ENCODE results near the gene RABGAP1L.
"Not testable (repeated sequence)": the region's sequence is repeated elsewhere in the genome, so short reads cannot be mapped to it uniquely, and the experiment has no call there.

Gene RABGAP1L

DNA sequence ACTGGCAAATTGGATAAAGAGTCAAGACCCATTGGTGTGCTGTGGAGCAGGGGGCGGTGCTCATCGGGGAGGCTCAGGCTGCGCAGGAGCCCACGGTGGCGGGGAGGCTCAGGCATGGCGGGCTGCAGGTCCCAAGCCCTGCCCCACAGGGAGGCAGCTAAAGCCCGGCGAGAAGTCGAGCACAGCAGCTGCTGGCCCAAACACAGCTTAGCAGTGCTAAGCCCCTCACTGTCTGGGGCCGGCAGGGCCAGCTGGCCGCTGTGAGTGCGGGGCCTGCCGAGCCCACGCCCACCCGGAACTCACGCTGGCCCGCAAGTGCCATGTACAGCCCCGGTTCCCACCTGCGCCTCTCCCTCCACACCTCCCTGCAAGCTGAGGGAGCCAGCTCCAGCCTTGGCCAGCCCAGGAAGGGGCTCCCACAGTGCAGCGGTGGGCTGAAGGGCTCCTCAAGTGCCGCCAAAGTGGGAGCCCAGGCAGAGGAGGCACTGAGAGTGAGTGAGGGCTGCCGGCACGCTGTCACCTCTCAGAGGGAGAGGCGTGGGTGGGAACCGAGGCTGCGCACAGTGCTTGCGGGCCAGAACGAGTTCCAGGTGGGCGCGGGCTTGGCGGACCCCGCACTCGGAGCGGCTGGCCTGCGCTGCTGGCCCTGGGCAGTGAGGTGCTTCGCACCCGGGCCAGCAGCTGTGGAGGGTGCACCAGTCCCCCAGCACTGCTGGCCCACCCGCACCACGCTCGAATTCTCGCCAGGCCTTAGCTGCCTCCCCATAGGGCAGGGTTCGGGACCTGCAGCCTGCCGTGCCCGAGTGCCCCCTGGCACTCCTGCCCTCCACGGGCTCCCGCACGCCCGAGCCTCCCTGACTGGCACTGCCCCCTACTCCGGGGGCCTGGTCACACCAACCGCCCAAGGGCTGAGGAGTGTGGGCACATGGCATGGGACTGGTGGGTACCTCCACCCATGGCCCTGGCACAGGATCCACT lies 551.8 kb downstream of the RABGAP1L start:
- Histone ChIP-seq H3K9me3 (ENCODE audit: control insufficient read depth, low read depth, low read length) (no peaks in the 10 kb centered on the region), H3K4me1 (ENCODE audit: control insufficient read depth, low read depth, low read length) (no peaks in the 10 kb centered on the region), H3K27ac (ENCODE audit: low read length) (no peak overlapping the region), H3K9ac (ENCODE audit: low read length) (no peak overlapping the region), H3K4me3 (ENCODE audit: low read length) (no peak overlapping the region), H3K36me3 (ENCODE audit: control insufficient read depth, low read depth, low read length) (no peaks in the 10 kb centered on the region), H3K27me3 (ENCODE audit: control insufficient read depth, insufficient read depth, low read length) (no peaks in the 10 kb centered on the region)

DNA sequence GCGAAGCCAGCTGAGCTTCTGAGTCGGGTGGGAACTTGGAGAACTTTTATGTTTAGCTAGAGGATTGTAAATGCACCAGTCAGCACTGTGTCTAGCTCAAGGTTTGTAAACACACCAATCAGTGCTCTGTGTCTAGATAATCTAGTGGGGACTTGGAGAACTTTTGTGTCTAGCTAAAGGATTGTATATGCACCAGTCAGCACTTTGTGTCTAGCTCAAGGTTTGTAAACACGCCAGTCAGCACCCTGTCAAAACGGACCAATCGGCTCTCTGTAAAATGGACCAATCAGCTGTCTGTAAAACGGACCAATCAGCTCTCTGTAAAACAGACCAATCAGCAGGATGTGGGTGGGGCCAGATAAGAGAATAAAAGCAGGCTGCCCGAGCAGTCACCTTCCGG lies 552.5 kb downstream of the RABGAP1L start:
- H3K36me3 ChIP-seq (ENCODE audit: control insufficient read depth, low read depth, low read length); H3K4me3 ChIP-seq (ENCODE audit: low read length); H3K4me1 ChIP-seq (ENCODE audit: control insufficient read depth, low read depth, low read length); H3K9me3 ChIP-seq (ENCODE audit: control insufficient read depth, low read depth, low read length); H3K27ac ChIP-seq (ENCODE audit: low read length); H3K9ac ChIP-seq (ENCODE audit: low read length); H3K27me3 ChIP-seq (ENCODE audit: control insufficient read depth, insufficient read depth, low read length): not testable (repeated sequence)

DNA sequence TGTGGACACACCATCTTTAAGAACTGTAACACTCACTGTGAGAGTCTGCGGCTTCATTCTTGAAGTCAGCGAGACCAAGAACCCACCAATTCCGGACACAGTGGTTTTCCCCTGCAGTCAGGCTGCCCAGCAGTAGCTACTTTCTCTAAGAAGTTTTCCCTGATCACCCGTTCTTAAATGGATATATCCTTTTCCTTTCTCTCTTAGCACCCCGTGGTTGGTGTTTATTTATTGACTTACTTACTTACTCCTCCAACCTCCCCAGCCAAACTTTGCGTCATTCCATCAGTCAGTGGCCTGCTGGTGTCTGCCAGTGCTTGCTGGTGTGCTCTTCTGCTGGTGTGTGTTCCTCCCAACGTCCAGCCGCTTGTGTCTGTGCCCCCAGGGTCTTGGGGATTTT lies 553.2 kb downstream of the RABGAP1L start:
- H3K9me3 ChIP-seq (ENCODE audit: control insufficient read depth, low read depth, low read length): no peaks in the 10 kb centered on the region
- no peak overlapping the region for H3K9ac ChIP-seq (ENCODE audit: low read length)
- H3K27me3 ChIP-seq (ENCODE audit: control insufficient read depth, insufficient read depth, low read length): no peaks in the 10 kb centered on the region
- no peaks in the 10 kb centered on the region for H3K4me1 ChIP-seq (ENCODE audit: control insufficient read depth, low read depth, low read length)
- no peak overlapping the region for H3K4me3 ChIP-seq (ENCODE audit: low read length)
- H3K27ac ChIP-seq (ENCODE audit: low read length): no peak overlapping the region
- no peaks in the 10 kb centered on the region for H3K36me3 ChIP-seq (ENCODE audit: control insufficient read depth, low read depth, low read length)

DNA sequence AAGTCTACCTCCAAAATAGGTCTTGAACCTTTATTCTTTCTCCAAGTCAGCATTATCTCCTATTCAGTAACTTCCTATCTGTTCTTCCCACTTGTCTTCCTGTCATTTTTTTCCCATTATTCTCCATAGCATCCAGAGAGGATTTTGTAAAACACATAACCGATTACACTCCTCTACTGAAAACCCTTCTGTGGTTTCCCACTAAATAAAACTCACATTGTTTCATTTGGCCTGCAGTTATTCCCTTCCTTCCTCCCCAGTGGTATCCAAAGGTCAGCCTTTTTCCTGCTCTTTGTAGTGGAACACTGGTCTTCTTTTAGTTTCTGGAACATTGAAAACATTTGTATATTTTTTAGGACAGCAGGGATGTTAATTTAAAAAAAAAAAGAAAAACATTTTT lies 554.5 kb downstream of the RABGAP1L start:
- H3K9ac ChIP-seq (ENCODE audit: low read length): no peak overlapping the region
- no peaks in the 10 kb centered on the region for H3K27me3 ChIP-seq (ENCODE audit: control insufficient read depth, insufficient read depth, low read length)
- no peaks in the 10 kb centered on the region for H3K36me3 ChIP-seq (ENCODE audit: control insufficient read depth, low read depth, low read length)
- H3K4me3 ChIP-seq (ENCODE audit: low read length): no peak overlapping the region
- H3K9me3 ChIP-seq (ENCODE audit: control insufficient read depth, low read depth, low read length): no peaks in the 10 kb centered on the region
- no peak overlapping the region for H3K27ac ChIP-seq (ENCODE audit: low read length)
- no peaks in the 10 kb centered on the region for H3K4me1 ChIP-seq (ENCODE audit: control insufficient read depth, low read depth, low read length)

DNA sequence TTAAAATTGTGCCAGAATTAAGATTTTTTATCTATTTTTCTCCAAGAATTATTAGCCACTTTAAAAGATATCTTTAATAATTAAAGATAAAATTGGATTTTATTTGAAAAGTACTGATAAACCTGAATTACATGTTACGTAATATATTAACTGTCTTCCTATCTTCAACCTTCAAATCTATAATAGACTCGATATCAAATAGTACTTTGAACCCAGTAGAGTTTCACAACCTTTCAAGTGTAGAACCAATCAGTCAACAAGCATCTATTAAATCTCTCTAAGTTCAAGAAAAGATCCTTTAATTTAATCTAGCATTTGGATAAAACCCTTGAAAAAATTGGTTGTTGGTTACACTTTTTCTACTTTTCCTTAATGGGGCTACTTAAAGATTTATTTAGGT lies 559.9 kb downstream of the RABGAP1L start:
- no peaks in the 10 kb centered on the region for H3K9me3 ChIP-seq (ENCODE audit: control insufficient read depth, low read depth, low read length)
- no peaks in the 10 kb centered on the region for H3K27me3 ChIP-seq (ENCODE audit: control insufficient read depth, insufficient read depth, low read length)
- no peak overlapping the region for H3K4me3 ChIP-seq (ENCODE audit: low read length)
- no peak overlapping the region for H3K9ac ChIP-seq (ENCODE audit: low read length)
- no peak overlapping the region for H3K27ac ChIP-seq (ENCODE audit: low read length)
- H3K36me3 ChIP-seq (ENCODE audit: control insufficient read depth, low read depth, low read length): no peaks in the 10 kb centered on the region
- H3K4me1 ChIP-seq (ENCODE audit: control insufficient read depth, low read depth, low read length): no peaks in the 10 kb centered on the region

DNA sequence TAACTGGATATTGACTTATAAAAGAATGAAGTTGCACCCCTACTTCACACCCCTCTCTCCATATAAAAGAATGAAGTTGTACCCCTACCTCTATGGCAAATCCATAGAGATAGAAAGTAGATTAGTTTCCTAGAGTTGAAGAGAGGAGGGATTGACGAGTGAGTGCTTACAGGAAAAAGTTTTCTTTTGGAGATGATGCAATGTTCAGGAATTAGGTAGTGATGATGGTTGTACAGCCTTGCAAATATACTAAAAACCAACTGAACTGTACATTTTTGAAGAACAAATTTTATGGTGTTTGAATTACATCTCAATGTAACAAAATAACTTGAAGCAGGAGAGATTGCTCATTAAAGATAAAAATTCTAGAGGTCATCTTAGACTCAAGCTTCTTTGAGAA lies 561.3 kb downstream of the RABGAP1L start:
- Histone ChIP-seq H3K27ac (ENCODE audit: low read length) (no peak overlapping the region), H3K9ac (ENCODE audit: low read length) (no peak overlapping the region), H3K4me1 (ENCODE audit: control insufficient read depth, low read depth, low read length) (no peaks in the 10 kb centered on the region), H3K4me3 (ENCODE audit: low read length) (no peak overlapping the region), H3K9me3 (ENCODE audit: control insufficient read depth, low read depth, low read length) (no peaks in the 10 kb centered on the region), H3K27me3 (ENCODE audit: control insufficient read depth, insufficient read depth, low read length) (no peaks in the 10 kb centered on the region), H3K36me3 (ENCODE audit: control insufficient read depth, low read depth, low read length) (no peaks in the 10 kb centered on the region)

DNA sequence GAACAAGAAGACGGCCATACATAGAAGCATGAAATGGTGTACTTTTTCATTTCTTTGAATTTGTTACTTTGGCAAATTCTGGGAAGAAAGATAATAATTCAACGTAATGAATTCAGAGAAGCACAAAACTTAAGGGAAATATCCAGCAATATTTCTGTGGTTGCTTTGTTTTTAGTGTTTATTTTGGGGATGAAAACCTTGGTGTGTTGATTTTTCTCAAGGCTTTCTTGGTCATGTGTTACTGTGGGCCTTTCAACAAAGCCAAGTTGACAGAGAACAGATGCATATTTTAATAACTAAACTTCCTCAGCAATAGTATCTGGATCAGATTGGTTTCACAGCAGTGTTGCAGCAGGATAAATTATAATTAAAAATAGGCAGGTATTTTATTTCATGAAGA lies 561.9 kb downstream of the RABGAP1L start:
- Histone ChIP-seq H3K4me3 (ENCODE audit: low read length) (no peak overlapping the region), H3K27ac (ENCODE audit: low read length) (no peak overlapping the region), H3K9ac (ENCODE audit: low read length) (no peak overlapping the region), H3K9me3 (ENCODE audit: control insufficient read depth, low read depth, low read length) (no peaks in the 10 kb centered on the region), H3K27me3 (ENCODE audit: control insufficient read depth, insufficient read depth, low read length) (no peaks in the 10 kb centered on the region), H3K4me1 (ENCODE audit: control insufficient read depth, low read depth, low read length) (no peaks in the 10 kb centered on the region), H3K36me3 (ENCODE audit: control insufficient read depth, low read depth, low read length) (no peaks in the 10 kb centered on the region)

DNA sequence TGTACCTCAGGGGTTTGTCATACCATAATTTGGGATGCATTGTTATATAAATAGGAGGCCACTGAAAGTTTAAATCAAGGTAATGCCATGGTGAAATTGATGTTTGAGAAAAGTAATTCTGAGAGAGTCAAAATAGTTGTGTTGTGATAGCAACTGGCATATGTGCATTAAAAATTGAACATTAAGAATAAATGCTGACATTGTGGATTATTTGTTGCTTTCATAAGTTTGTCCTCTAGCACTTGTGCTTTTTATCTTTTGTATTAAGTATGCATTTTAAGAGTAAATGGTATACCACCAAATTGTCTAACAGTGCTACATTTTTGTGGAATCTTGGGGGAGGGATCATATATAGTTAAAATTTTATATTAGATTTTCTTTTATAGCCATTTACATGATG lies 564.5 kb downstream of the RABGAP1L start:
- peaks cover 3% of the 10 kb centered on the region for H3K4me1 ChIP-seq (ENCODE audit: control insufficient read depth, low read depth, low read length)
- H3K27me3 ChIP-seq (ENCODE audit: control insufficient read depth, insufficient read depth, low read length): no peaks in the 10 kb centered on the region
- no peak overlapping the region for H3K4me3 ChIP-seq (ENCODE audit: low read length)
- no peak overlapping the region for H3K27ac ChIP-seq (ENCODE audit: low read length)
- no peak overlapping the region for H3K9ac ChIP-seq (ENCODE audit: low read length)
- H3K36me3 ChIP-seq (ENCODE audit: control insufficient read depth, low read depth, low read length): no peaks in the 10 kb centered on the region
- no peaks in the 10 kb centered on the region for H3K9me3 ChIP-seq (ENCODE audit: control insufficient read depth, low read depth, low read length)

DNA sequence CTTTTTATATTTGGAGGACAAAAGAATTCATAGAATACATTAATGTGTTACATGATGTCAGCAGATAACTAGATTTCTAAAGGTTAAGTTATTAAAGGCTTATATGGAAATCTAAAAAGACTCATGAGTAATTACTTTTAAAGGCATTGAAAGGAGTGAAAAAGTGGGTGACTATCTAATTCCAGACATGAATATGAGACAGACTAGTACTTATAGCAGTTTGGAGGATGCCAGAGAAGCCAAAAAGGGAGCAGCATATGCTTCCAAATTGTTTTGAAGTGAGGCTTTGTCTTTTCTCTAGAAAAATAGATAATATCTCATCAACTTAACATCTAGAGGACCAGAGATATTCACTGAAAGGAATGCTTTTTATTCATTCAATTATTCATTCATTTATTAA lies 564.9 kb downstream of the RABGAP1L start:
- no peak overlapping the region for H3K4me3 ChIP-seq (ENCODE audit: low read length)
- H3K27ac ChIP-seq (ENCODE audit: low read length): no peak overlapping the region
- no peaks in the 10 kb centered on the region for H3K9me3 ChIP-seq (ENCODE audit: control insufficient read depth, low read depth, low read length)
- H3K27me3 ChIP-seq (ENCODE audit: control insufficient read depth, insufficient read depth, low read length): no peaks in the 10 kb centered on the region
- H3K9ac ChIP-seq (ENCODE audit: low read length): no peak overlapping the region
- H3K36me3 ChIP-seq (ENCODE audit: control insufficient read depth, low read depth, low read length): no peaks in the 10 kb centered on the region
- peaks cover 3% of the 10 kb centered on the region for H3K4me1 ChIP-seq (ENCODE audit: control insufficient read depth, low read depth, low read length)

DNA sequence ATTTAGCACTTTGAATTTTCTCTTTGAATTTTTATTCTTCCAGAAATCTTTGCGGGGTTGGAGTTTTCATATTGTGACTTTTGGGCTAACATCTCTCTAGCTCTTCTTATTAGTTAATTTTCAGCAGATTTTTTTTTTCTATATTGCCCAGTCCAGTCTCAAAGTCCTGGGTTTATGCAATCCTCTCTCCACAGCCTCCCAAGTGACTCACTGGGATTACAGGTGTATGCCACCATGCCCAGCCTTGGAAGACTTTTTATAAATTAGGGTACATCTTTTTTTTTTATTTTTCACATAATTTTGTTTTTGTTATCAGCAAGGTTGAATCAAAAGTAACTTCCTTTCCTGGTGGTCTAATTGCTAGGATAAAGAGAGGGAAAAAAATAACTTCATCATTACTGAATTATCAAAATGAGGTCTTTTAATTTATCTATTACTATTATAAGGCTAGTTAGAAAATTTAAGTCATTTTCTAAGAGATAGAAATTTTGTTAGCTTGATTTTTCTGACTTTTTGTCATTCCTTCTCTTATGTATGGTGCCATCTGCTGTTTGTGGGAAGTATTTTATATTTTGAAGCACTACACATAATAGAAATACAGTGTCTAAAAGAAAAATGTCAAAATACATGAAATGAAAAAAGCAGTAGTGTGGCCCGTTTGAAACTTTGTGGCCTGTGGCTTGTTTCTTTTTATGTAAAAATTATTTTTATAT lies 567.0 kb downstream of the RABGAP1L start:
- Histone ChIP-seq H3K9ac (ENCODE audit: low read length) (no peak overlapping the region), H3K27me3 (ENCODE audit: control insufficient read depth, insufficient read depth, low read length) (no peaks in the 10 kb centered on the region), H3K9me3 (ENCODE audit: control insufficient read depth, low read depth, low read length) (no peaks in the 10 kb centered on the region), H3K4me3 (ENCODE audit: low read length) (no peak overlapping the region), H3K4me1 (ENCODE audit: control insufficient read depth, low read depth, low read length) (peaks cover 3% of the 10 kb centered on the region), H3K27ac (ENCODE audit: low read length) (no peak overlapping the region), H3K36me3 (ENCODE audit: control insufficient read depth, low read depth, low read length) (no peaks in the 10 kb centered on the region)

DNA sequence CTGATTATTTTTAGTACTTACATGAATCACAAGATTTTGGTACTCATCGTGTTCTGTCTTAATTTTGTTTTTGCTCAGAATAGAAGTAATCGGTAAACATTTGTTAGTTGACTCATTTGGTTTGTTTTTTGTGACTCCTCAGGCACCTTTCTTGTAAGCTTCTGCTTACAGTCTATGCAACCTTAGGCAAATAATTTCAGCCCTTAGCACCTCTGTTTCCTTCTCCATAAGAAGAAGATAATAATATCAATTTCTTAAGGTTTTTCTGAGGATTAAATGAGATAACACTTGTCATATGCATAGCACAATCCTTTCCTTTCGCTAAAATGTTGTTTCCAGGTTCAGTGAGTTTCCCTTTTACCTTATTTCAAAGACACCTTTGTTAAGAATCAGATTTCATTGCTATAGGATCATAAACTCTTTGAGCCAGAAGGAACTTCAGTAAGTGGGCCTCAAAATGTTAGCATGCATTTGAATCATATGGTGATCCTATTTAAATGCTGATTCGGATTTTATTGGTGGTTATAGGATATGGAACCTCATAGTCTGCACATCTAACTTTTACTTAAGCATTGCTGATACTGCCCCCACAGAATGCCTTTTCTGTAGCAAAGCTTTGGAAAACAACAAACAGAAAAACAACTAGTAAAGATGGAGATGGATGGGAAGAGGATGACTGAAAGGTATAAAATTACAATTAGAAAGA lies 567.7 kb downstream of the RABGAP1L start:
- Histone ChIP-seq H3K27me3 (ENCODE audit: control insufficient read depth, insufficient read depth, low read length) (no peaks in the 10 kb centered on the region), H3K27ac (ENCODE audit: low read length) (no peak overlapping the region), H3K9ac (ENCODE audit: low read length) (no peak overlapping the region), H3K4me1 (ENCODE audit: control insufficient read depth, low read depth, low read length) (peaks cover 3% of the 10 kb centered on the region), H3K36me3 (ENCODE audit: control insufficient read depth, low read depth, low read length) (no peaks in the 10 kb centered on the region), H3K4me3 (ENCODE audit: low read length) (no peak overlapping the region), H3K9me3 (ENCODE audit: control insufficient read depth, low read depth, low read length) (no peaks in the 10 kb centered on the region)

All from iPS-18a (cell line).